GM12865 (cell line): ENCODE data around the gene CNGB1.
"Not testable (repeated sequence)": the region's sequence is repeated elsewhere in the genome, so short reads cannot be mapped to it uniquely, and the experiment has no call there.

Source experiments
- DNase-seq: peaks from one replicate; pipeline ENCODE4 v3.0.0; 2010; ENCODE audit warnings: low read depth
- H3K4me3 ChIP-seq: 2 replicates; pipeline ENCODE4 v1.5.1; 2011; ENCODE audit warnings: mild to moderate bottlenecking, low read depth, low read length, control low read depth
- TF ChIP-seq, protein P1 (sequence below): IDR thresholded peaks from 2 replicates; pipeline ENCODE4 v1.5.1; 2011; ENCODE audit warnings: low read length, control low read depth, low read depth, inconsistent platforms; ENCODE audit not compliant: insufficient read depth; ENCODE audit errors: missing control alignments

The CNGB1 gene

DNA sequence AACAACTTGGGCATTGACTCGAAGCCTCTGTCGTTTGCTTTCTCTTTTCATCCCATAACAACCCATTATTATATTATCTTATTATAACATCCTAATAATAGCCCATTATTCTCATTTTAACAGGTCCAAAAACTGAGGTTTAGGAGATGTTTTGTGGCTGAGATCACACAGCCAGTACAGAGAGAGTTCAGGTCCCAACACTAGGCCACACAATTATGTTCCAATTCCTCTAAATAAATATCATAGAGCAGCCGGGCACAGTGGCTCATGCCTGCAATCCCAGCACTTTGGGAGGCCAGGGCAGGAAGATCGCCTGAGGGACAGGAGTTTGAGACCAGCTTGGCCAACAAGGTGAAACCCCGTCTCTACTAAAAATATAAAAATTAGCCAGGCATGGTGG lies 128.3 kb downstream of the CNGB1 start:
- H3K4me3 ChIP-seq, result no peak overlapping the region
- TF ChIP-seq, protein P1, sequence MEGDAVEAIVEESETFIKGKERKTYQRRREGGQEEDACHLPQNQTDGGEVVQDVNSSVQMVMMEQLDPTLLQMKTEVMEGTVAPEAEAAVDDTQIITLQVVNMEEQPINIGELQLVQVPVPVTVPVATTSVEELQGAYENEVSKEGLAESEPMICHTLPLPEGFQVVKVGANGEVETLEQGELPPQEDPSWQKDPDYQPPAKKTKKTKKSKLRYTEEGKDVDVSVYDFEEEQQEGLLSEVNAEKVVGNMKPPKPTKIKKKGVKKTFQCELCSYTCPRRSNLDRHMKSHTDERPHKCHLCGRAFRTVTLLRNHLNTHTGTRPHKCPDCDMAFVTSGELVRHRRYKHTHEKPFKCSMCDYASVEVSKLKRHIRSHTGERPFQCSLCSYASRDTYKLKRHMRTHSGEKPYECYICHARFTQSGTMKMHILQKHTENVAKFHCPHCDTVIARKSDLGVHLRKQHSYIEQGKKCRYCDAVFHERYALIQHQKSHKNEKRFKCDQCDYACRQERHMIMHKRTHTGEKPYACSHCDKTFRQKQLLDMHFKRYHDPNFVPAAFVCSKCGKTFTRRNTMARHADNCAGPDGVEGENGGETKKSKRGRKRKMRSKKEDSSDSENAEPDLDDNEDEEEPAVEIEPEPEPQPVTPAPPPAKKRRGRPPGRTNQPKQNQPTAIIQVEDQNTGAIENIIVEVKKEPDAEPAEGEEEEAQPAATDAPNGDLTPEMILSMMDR, result no peak
- no peak for DNase-seq

DNA sequence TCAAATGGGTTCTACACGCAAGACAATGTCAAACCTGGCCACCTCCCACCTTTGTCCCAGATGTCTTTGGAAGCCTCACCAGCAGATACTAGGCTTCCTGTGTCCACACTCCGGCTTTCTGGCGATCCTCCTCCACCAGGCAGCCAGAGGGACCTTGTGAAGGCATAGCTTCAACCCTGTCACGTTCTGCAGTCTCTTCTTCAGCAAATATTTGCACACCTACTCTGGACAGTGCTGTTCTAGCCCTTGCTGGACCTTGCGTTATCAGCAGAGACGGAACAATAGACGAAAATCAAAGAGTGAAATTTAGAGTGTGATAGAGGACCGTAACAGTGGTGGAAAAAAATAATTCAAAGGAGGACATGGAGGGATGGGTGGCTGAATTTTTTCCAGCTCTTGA lies 130.1 kb downstream of the CNGB1 start:
- TF ChIP-seq, protein P1, result no peak
- DNase-seq, result no peak
- H3K4me3 ChIP-seq, result no peak overlapping the region

DNA sequence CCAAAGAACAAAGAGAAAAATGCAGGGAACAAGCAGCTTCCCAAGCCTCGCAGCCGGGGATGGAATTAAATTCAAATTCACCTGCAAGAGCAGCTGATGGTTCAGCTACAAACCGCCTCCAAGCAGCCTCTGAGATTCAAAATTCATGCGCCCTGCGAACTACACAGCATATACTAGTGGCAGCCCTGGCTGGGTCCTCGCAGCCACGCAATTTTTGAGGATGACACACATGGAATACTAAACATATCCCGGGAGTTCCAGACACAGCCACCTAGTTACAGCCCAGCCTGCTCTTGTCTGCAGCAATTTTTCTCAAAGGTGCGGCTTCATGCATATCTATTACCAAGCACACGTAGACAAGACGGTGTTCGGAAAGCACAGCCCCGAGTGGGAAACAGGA lies 132.8 kb downstream of the CNGB1 start:
- H3K4me3 ChIP-seq, result no peak overlapping the region
- TF ChIP-seq, protein P1, result no peak
- no peak for DNase-seq

GRCh38 chr16:57837305-57838125 lies 133.4 kb downstream of the CNGB1 start:
- DNase-seq, result no peak
- H3K4me3 ChIP-seq, result no peak overlapping the region
- TF ChIP-seq, protein P1, result no peak

DNA sequence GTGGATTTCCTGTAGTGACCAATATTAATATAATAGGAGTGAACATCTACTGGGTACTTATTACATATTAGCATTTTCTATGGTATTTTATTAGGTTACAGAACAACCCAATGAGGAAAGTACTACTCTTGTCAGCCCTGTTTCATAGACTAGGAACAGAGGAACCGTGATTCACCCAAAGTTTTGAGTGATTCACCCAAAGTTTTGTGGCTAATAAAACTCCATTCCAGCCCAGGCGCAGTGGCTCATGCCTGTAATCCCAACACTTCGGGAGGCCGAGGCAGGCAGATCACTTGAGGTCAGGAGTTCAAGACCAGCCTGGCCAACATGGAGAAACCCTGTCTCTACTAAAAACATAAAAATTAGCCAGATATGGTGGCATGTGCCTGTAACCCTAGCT lies 135.5 kb downstream of the CNGB1 start:
- not testable (repeated sequence) for DNase-seq, H3K4me3 ChIP-seq

DNA sequence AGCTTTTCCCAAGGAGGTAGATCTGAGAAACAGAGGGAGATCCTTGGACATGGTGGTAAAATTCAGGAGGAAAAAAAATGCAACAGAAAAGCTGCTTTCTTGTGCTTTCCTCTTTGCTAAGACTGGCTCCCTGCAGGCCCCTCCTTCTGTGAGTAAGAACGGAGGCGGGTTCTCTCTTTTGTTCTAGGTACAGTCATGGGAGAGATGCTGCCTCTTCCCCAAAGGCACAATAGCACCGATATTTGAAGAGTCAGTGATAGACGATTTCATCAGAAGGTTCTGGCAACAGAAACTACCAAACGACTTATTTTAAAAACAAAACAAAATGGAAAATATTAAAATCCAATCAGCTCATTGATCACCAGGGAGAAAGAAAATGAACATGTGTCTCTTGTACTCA lies 136.0 kb downstream of the CNGB1 start:
- TF ChIP-seq, protein P1, result no peak
- no peak overlapping the region for H3K4me3 ChIP-seq
- DNase-seq, result no peak
